ENCODE results near the gene TMEM204. TPM values are rescaled to one million over a fixed set of nuclear protein-coding genes. Genes with fewer than 3 reads are reported as not detected.

TMEM204 gene
- total and polyA plus RNA-seq, 2 donors (not counting 1 experiment from before 2014, with no cell fraction given): 0.27 to 2.7 TPM

DNA sequence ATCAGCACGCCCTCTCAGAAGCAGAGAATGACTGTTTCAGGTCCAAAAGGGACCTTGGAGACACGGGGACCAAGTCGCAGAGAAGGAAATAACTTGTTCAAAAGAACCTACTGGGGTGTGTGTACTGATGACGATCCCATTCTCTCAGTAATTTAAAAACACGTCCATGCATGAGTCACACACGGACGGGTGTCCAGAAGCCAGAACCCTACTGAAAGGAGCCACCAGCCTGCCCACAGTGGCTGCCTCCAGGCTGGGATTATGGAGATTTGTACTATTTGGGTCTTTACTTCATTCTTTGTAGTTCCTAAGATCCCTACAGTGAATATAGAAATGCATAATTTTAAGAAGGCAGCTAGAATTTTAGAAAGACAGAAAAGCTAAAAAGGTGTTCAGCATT is 27.8 kb downstream of the TMEM204 start:
- CTCF ChIA-PET: interaction anchor here (0.7 kb wide), 1 partner anchor 261 kb away, joined by 3 read pairs; no protein-coding TSS in a partner anchor
- POLR2A ChIA-PET: no interaction called here
- 98% methylated on average over 7 of the region's 7 CpGs for WGBS (ENCODE audit: insufficient coverage)

DNA sequence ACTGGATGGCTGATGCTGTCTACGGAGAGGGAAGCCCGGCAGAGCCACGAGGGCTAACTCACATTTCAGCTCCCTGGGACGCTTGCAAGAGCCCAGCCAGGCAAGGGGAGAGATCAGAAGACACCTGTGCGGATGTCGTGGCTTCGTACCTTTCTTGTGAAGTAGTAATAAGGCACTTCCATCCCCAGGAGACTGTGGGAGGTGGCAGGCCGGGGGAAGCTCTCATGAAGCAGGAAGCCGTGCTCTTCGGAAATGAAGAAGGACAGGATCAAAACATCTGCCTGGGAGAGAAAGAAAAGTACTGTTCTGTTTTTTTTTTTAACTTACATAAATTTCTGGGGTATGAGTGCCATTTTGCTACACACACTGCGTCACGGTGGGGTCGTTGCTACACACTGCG is 28.4 kb downstream of the TMEM204 start:
- no peak overlapping the region for H3K4me2 ChIP-seq (replicated peaks; ENCODE audit: low read depth, low read length, poor library complexity, severe bottlenecking)
- no peak for DNase-seq
- H3K27me3 ChIP-seq (replicated peaks in 1 of 4; ENCODE audit: control extremely low read depth in 1 of 4, control insufficient read depth in 3 of 4, insufficient read depth in 4 of 4, low read length in 3 of 4): no peaks in the 10 kb centered on the region
- 90% methylated on average over 12 of the region's 14 CpGs for WGBS (ENCODE audit: insufficient coverage)
- intact Hi-C loops (cut with micrococcal nuclease): no loop called here
- no peak for ATAC-seq (ENCODE audit: low read depth)
- no peaks in the 10 kb centered on the region for H3K9me3 ChIP-seq (ENCODE audit: control extremely low read depth in 1 of 3, control insufficient read depth in 2 of 3, insufficient read depth in 1 of 3, low read length in 2 of 3)
- no peak overlapping the region for H3K4me3 ChIP-seq (ENCODE audit: control extremely low read depth in 1 of 5, extremely low read depth in 1 of 5, insufficient read depth in 1 of 5, low read depth in 2 of 5, low read length in 4 of 5)
- ChIA-PET CTCF (interaction anchor here (0.7 to 1.7 kb wide), 2 partner anchors 133 to 262 kb away, joined by 3 to 4 read pairs; no protein-coding TSS in a partner anchor), POLR2A (no interaction called here)
- no peak overlapping the region for H3K27ac Mint-ChIP-seq
- H3K9me3 Mint-ChIP-seq (ENCODE audit: insufficient read depth): no peaks in the 10 kb centered on the region
- TF ChIP-seq, protein P1, sequence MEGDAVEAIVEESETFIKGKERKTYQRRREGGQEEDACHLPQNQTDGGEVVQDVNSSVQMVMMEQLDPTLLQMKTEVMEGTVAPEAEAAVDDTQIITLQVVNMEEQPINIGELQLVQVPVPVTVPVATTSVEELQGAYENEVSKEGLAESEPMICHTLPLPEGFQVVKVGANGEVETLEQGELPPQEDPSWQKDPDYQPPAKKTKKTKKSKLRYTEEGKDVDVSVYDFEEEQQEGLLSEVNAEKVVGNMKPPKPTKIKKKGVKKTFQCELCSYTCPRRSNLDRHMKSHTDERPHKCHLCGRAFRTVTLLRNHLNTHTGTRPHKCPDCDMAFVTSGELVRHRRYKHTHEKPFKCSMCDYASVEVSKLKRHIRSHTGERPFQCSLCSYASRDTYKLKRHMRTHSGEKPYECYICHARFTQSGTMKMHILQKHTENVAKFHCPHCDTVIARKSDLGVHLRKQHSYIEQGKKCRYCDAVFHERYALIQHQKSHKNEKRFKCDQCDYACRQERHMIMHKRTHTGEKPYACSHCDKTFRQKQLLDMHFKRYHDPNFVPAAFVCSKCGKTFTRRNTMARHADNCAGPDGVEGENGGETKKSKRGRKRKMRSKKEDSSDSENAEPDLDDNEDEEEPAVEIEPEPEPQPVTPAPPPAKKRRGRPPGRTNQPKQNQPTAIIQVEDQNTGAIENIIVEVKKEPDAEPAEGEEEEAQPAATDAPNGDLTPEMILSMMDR (IDR thresholded peaks at IDR 0.05): no peak
- TF ChIP-seq EZH2 (IDR thresholded peaks at IDR 0.05; ENCODE audit: borderline replicate concordance, insufficient read depth, low read depth, low read length, poor library complexity, severe bottlenecking): no peak
- no peaks in the 10 kb centered on the region for H4K20me1 ChIP-seq (ENCODE audit: control insufficient read depth, insufficient read depth, low read length, poor library complexity, severe bottlenecking)
- no peak overlapping the region for H3K4me3 Mint-ChIP-seq
- no peaks in the 10 kb centered on the region for H3K4me1 Mint-ChIP-seq
- no peaks in the 10 kb centered on the region for H3K27me3 Mint-ChIP-seq
- H3K9ac ChIP-seq (ENCODE audit: low read length): no peak overlapping the region
- H3K36me3 ChIP-seq (replicated peaks in 1 of 2; ENCODE audit: control extremely low read depth in 1 of 2, control insufficient read depth in 1 of 2, extremely low read depth in 1 of 2, insufficient read depth in 2 of 2, low read length in 1 of 2): peaks cover 0 to 2% of the 10 kb centered on the region in 2 experiments
- no peaks in the 10 kb centered on the region for H3K79me2 ChIP-seq (ENCODE audit: control insufficient read depth, insufficient read depth, low read length)
- no peak overlapping the region for H3K27ac ChIP-seq (ENCODE audit: low read length in 2 of 2)
- H2AFZ ChIP-seq (ENCODE audit: insufficient read depth, low read depth, low read length, poor library complexity, severe bottlenecking): no peak overlapping the region
- H3K4me1 ChIP-seq (ENCODE audit: control insufficient read depth in 2 of 2, insufficient read depth in 2 of 2, low read length in 2 of 2): no peaks in the 10 kb centered on the region

More for the DNA sequence above, 27.8 kb downstream of the TMEM204 start:
- TF ChIP-seq, protein P1 (IDR thresholded peaks at IDR 0.05): no peak
- TF ChIP-seq EZH2 (IDR thresholded peaks at IDR 0.05; ENCODE audit: borderline replicate concordance, insufficient read depth, low read depth, low read length, poor library complexity, severe bottlenecking): no peak
- H3K27ac Mint-ChIP-seq: no peak overlapping the region
- no peak overlapping the region for H3K9ac ChIP-seq (ENCODE audit: low read length)
- no peak overlapping the region for H3K4me3 ChIP-seq (ENCODE audit: control extremely low read depth in 1 of 5, extremely low read depth in 1 of 5, insufficient read depth in 1 of 5, low read depth in 2 of 5, low read length in 4 of 5)
- no peaks in the 10 kb centered on the region for H3K9me3 ChIP-seq (ENCODE audit: control extremely low read depth in 1 of 3, control insufficient read depth in 2 of 3, insufficient read depth in 1 of 3, low read length in 2 of 3)
- no peak overlapping the region for H3K4me3 Mint-ChIP-seq
- ATAC-seq (ENCODE audit: low read depth) (no peak), DNase-seq (no peak)
- H3K4me1 ChIP-seq (ENCODE audit: control insufficient read depth in 2 of 2, insufficient read depth in 2 of 2, low read length in 2 of 2): no peaks in the 10 kb centered on the region
- no peaks in the 10 kb centered on the region for H4K20me1 ChIP-seq (ENCODE audit: control insufficient read depth, insufficient read depth, low read length, poor library complexity, severe bottlenecking)
- H2AFZ ChIP-seq (ENCODE audit: insufficient read depth, low read depth, low read length, poor library complexity, severe bottlenecking): no peak overlapping the region
- intact Hi-C loops (cut with micrococcal nuclease): no loop called here
- peaks cover 0 to 2% of the 10 kb centered on the region in 2 experiments for H3K36me3 ChIP-seq (replicated peaks in 1 of 2; ENCODE audit: control extremely low read depth in 1 of 2, control insufficient read depth in 1 of 2, extremely low read depth in 1 of 2, insufficient read depth in 2 of 2, low read length in 1 of 2)
- no peaks in the 10 kb centered on the region for H3K79me2 ChIP-seq (ENCODE audit: control insufficient read depth, insufficient read depth, low read length)
- H3K4me1 Mint-ChIP-seq: no peaks in the 10 kb centered on the region
- no peaks in the 10 kb centered on the region for H3K27me3 Mint-ChIP-seq
- H3K27ac ChIP-seq (ENCODE audit: low read length in 2 of 2): no peak overlapping the region
- no peaks in the 10 kb centered on the region for H3K9me3 Mint-ChIP-seq (ENCODE audit: insufficient read depth)
- no peaks in the 10 kb centered on the region for H3K27me3 ChIP-seq (replicated peaks in 1 of 4; ENCODE audit: control extremely low read depth in 1 of 4, control insufficient read depth in 3 of 4, insufficient read depth in 4 of 4, low read length in 3 of 4)
- no peak overlapping the region for H3K4me2 ChIP-seq (replicated peaks; ENCODE audit: low read depth, low read length, poor library complexity, severe bottlenecking)
